CD14-positive monocyte (primary cell): ENCODE data around the gene FAXC. TPM values are rescaled to one million over a fixed set of nuclear protein-coding genes. Genes with fewer than 3 reads are reported as not detected.

Source experiments
- DNase-seq, 3 donors: peaks; one replicate each; pipeline ENCODE4 v3.0.0-alpha.2; 2011 to 2022
- H2AFZ ChIP-seq: 2 replicates; pipeline ENCODE4 v1.6.0; 2012; ENCODE audit warnings: mild to moderate bottlenecking, low read depth, low read length, inconsistent platforms; ENCODE audit not compliant: insufficient read depth, poor library complexity, severe bottlenecking
- H3K27ac ChIP-seq, 2 donors: 1 replicate in 1 of 2; 2 replicates in 1 of 2; pipeline ENCODE4 v1.5.1; 2012 to 2013; ENCODE audit warnings: low read length in 2 of 2, control low read depth in 1 of 2, inconsistent platforms in 1 of 2, low read depth in 1 of 2, mild to moderate bottlenecking in 1 of 2
- H3K27me3 ChIP-seq, 2 donors: one replicate each; pipeline versions ENCODE4 v1.6.0 to v1.6.1; 2011 to 2013; ENCODE audit warnings: low read length in 2 of 2; ENCODE audit not compliant: control insufficient read depth in 2 of 2, insufficient read depth in 2 of 2
- H3K36me3 ChIP-seq, 2 donors: replicated peaks in 1 of 2; 1 replicate in 1 of 2; 2 replicates in 1 of 2; pipeline versions ENCODE4 v1.5.1 to v1.6.1; 2012 to 2013; ENCODE audit warnings: low read length in 2 of 2, control low read depth in 1 of 2, inconsistent platforms in 1 of 2, mild to moderate bottlenecking in 1 of 2; ENCODE audit not compliant: insufficient read depth in 2 of 2, control insufficient read depth in 1 of 2
- H3K4me1 ChIP-seq, 2 donors: 1 replicate in 1 of 2; 2 replicates in 1 of 2; pipeline versions ENCODE4 v1.5.1 to v1.6.1; 2012 to 2013; ENCODE audit warnings: low read length in 2 of 2, control low read depth in 1 of 2, inconsistent platforms in 1 of 2, mild to moderate bottlenecking in 1 of 2, moderate library complexity in 1 of 2; ENCODE audit not compliant: insufficient read depth in 2 of 2, control insufficient read depth in 1 of 2
- H3K4me2 ChIP-seq: replicated peaks from 2 replicates; pipeline ENCODE3; 2012; ENCODE audit warnings: low read length, moderate library complexity, mild to moderate bottlenecking; ENCODE audit not compliant: poor library complexity, severe bottlenecking; ENCODE audit errors: extremely low read depth
- H3K4me3 ChIP-seq, 3 experiments: fragments of 200-600 bp in 1 of 3; sonication (generic) in 1 of 3; replicated peaks in 1 of 3; 1 replicate in 2 of 3; 2 replicates in 1 of 3; pipeline ENCODE4 v1.5.1; 2011 to 2013; ENCODE audit warnings: low read length in 3 of 3, mild to moderate bottlenecking in 3 of 3, control low read depth in 2 of 3, low read depth in 2 of 3, inconsistent platforms in 1 of 3, moderate library complexity in 1 of 3
- H3K79me2 ChIP-seq: 2 replicates; pipeline ENCODE4 v1.6.0; 2012; ENCODE audit warnings: mild to moderate bottlenecking, control low read depth, inconsistent platforms, low read length, moderate library complexity; ENCODE audit not compliant: insufficient read depth
- H3K9ac ChIP-seq: 2 replicates; pipeline ENCODE4 v1.6.0; 2017; ENCODE audit warnings: low read length, mild to moderate bottlenecking; ENCODE audit not compliant: insufficient read depth, poor library complexity, severe bottlenecking
- H3K9me3 ChIP-seq, 2 donors: replicated peaks in 1 of 2; 1 replicate in 1 of 2; 2 replicates in 1 of 2; pipeline versions ENCODE4 v1.5.1 to v1.6.1; 2012 to 2013; ENCODE audit warnings: low read length in 2 of 2, control low read depth in 1 of 2; ENCODE audit not compliant: control insufficient read depth in 1 of 2, insufficient read depth in 1 of 2
- H4K20me1 ChIP-seq: 2 replicates; pipeline ENCODE4 v1.6.0; 2012; ENCODE audit warnings: mild to moderate bottlenecking, low read length, control low read depth, moderate library complexity; ENCODE audit not compliant: insufficient read depth
- H3K27ac Mint-ChIP-seq, 7 donors: one replicate each; pipeline ENCODE4 v1.8.0; 2020; ENCODE audit warnings: mild to moderate bottlenecking in 7 of 7, mixed read lengths in 7 of 7, moderate library complexity in 6 of 7, inconsistent platforms in 2 of 7
- H3K27me3 Mint-ChIP-seq, 3 donors: one replicate each; pipeline ENCODE4 v1.8.0; 2021 to 2022; ENCODE audit warnings: low read depth in 3 of 3, mild to moderate bottlenecking in 3 of 3, mixed read lengths in 3 of 3, moderate library complexity in 3 of 3, inconsistent platforms in 1 of 3
- H3K36me3 Mint-ChIP-seq, 2 donors: one replicate each; pipeline ENCODE4 v1.8.0; 2020; ENCODE audit warnings: mixed read lengths in 2 of 2, inconsistent platforms in 1 of 2, mild to moderate bottlenecking in 1 of 2
- H3K4me1 Mint-ChIP-seq: one replicate; pipeline ENCODE4 v1.8.0; 2020; ENCODE audit warnings: mild to moderate bottlenecking, mixed read lengths
- H3K4me3 Mint-ChIP-seq, 2 donors: one replicate each; pipeline ENCODE4 v1.8.0; 2020; ENCODE audit warnings: mild to moderate bottlenecking in 2 of 2, mixed read lengths in 2 of 2, moderate library complexity in 1 of 2
- H3K9me3 Mint-ChIP-seq, 7 donors: one replicate each; pipeline ENCODE4 v1.8.0; 2020 to 2022; ENCODE audit warnings: mixed read lengths in 7 of 7, mild to moderate bottlenecking in 6 of 7, moderate library complexity in 6 of 7, inconsistent platforms in 2 of 7
- CTCF ChIP-seq: fragments of 200-600 bp; IDR thresholded peaks from one replicate; pipeline ENCODE4 v1.8.0; 2022; ENCODE audit warnings: antibody characterized with exemption, mild to moderate bottlenecking
- WGBS: methylation state at CpG from one replicate; pipeline ENCODE4 v1.1.5; 2013; ENCODE audit warnings: missing lambda C conversion rate; ENCODE audit not compliant: insufficient coverage; 5-methylcytosine and 5-hydroxymethylcytosine counted together
- intact Hi-C, 2 donors: fragments of 100-400 bp; cut with micrococcal nuclease; formaldehyde crosslinking; loops; one replicate each; pipeline versions ENCODE4 v1.15.0 to v1.15.1; 2023
- polyA plus RNA-seq, 3 donors: library from polyadenylated mRNA; depleted of rRNA in 1 of 3; unstranded in 2 of 3; stranded (reverse) in 1 of 3; fragments of 300-500 nt in 2 of 3; fragments of >200 nt in 1 of 3; fragmentation: Illumina TruSeq in 2 of 3; gene quantifications; 1 replicate in 2 of 3; 2 replicates in 1 of 3; pipeline ENCODE4 v1.2.3, GENCODE V29; 2012 to 2021

FAXC gene
- polyA plus RNA-seq, 3 donors: not detected

DNA sequence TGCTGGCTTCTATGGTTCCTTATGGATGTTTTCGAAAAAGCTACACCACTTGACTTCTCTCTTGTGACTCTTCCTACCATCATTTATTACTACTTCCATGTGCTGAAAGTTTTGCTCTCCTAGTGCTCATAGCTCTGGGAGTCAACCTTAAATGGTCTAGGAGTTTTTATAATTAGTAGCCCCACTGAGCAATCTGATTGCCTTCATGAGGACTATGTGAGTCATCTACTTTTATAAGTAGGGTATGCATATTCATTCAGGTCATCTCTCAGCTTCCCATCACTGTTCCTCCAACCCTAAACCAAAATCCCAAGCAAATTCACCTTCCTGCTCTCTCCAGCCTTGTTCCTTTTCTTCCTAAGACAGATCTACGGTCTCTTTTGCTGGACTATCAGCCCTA, 17.4 kb upstream of the FAXC start:
- no CpG with 5 or more reads among the region's 2 CpGs for WGBS
- Histone ChIP-seq H3K9ac (no peak overlapping the region), H3K27me3 (no peaks in the 10 kb centered on the region), H3K4me2 (no peak overlapping the region), H4K20me1 (no peaks in the 10 kb centered on the region), H3K4me3 (no peak overlapping the region), H3K4me1 (no peaks in the 10 kb centered on the region), H2AFZ (no peak overlapping the region), H3K9me3 (no peaks in the 10 kb centered on the region), H3K27ac (no peak overlapping the region), H3K79me2 (no peaks in the 10 kb centered on the region), H3K36me3 (no peaks in the 10 kb centered on the region)
- Mint-ChIP-seq H3K27ac (no peak overlapping the region), H3K36me3 (no peaks in the 10 kb centered on the region), H3K27me3 (peaks cover 2 to 6% (median 3%) of the 10 kb centered on the region in 3 donors), H3K9me3 (peaks cover 0 to 3% (median 0%) of the 10 kb centered on the region in 7 donors), H3K4me1 (no peaks in the 10 kb centered on the region), H3K4me3 (no peak overlapping the region)
- DNase-seq: no peak
- intact Hi-C loops: no loop called here
- TF ChIP-seq CTCF: no peak

- Histone ChIP-seq H2AFZ (no peak overlapping the region), H3K9me3 (no peaks in the 10 kb centered on the region), H4K20me1 (no peaks in the 10 kb centered on the region), H3K4me3 (no peak overlapping the region), H3K27ac (no peak overlapping the region), H3K9ac (no peak overlapping the region), H3K36me3 (no peaks in the 10 kb centered on the region), H3K4me1 (no peaks in the 10 kb centered on the region), H3K4me2 (no peak overlapping the region), H3K79me2 (no peaks in the 10 kb centered on the region), H3K27me3 (no peaks in the 10 kb centered on the region)
- no CpG with 5 or more reads among the region's 5 CpGs for WGBS
- H3K36me3 Mint-ChIP-seq: no peaks in the 10 kb centered on the region
- H3K4me3 Mint-ChIP-seq: no peak overlapping the region
- H3K27me3 Mint-ChIP-seq: peaks cover 10 to 11% (median 10%) of the 10 kb centered on the region in 3 donors
- TF ChIP-seq CTCF: no peak
- peaks cover 0 to 3% (median 0%) of the 10 kb centered on the region in 7 donors for H3K9me3 Mint-ChIP-seq
- intact Hi-C loops: no loop called here
- no peak for DNase-seq
- H3K4me1 Mint-ChIP-seq: no peaks in the 10 kb centered on the region
- H3K27ac Mint-ChIP-seq: no peak overlapping the region
Measured at GRCh38 chr6:99364026-99364425, 14.6 kb upstream of the FAXC start.
